Skeletal muscle cell (primary cell): ENCODE results near the gene LRRD1.
A peak's percentile ranks its signal among the peaks of the same experiment; 100 is the strongest.
"Not testable (repeated sequence)": the region's sequence is repeated elsewhere in the genome, so short reads cannot be mapped to it uniquely, and the experiment has no call there.

ENCODE experiments used
- DNase-seq: peaks from one replicate; pipeline ENCODE4 v3.0.0-alpha.2; 2010; ENCODE audit warnings: low read depth
- H3K4me3 ChIP-seq: 2 replicates; pipeline ENCODE4 v1.5.1; 2011; ENCODE audit warnings: low read depth, mild to moderate bottlenecking, control low read depth, low read length, moderate library complexity

LRRD1 gene

GRCh38 chr7:92178928-92179924 lies at the start of gene LRRD1:
Gene LRRD1, minus strand, starts transcription at chr7:92179142. Its CDS starts 13,940 bp downstream, at chr7:92165202.
- DNase-seq, result peak; percentile 31

DNA sequence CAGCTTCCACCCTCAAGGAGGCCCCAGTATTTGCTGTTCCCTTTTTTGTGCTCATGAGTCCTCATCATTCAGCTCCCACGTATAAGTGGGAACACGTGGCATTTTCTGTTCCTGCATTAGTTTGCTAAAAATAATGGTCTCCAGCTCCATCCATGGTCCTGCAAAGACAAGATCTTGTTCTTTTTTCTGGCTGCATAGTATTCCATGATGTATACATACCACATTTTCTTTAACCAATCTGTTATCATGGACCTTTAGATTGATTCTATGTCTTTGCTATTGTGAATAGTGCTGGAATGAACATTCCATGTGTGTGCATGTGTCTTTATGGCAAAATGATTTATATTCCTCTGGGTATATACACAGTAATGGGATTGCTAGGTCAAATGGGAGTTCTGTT lies 49.8 kb upstream of the LRRD1 start:
- H3K4me3 ChIP-seq, result no peak overlapping the region
- DNase-seq, result no peak

More at GRCh38 chr7:92178928-92179924, at the start of gene LRRD1:
- peak within 1 kb of the TSS; percentile 50 for H3K4me3 ChIP-seq

DNA sequence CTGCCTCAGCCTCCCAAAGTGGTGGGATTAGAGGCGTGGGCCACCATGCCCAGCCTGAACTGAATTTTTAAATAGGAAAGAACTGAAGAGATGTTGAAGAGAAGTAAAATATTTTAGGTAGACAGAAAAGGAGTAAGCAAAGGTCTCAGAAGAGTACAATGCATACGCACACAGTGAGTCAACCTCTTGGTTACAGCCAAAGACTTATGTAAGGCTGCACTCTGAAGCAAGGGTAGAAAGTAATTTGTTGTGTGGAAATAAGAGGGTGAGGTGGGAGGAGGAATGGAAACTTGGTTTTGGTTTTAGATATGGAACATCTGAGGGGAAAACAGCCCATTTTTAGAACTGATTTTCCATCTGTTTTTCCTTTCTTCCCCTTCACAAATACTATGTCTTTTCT lies 49.2 kb upstream of the LRRD1 start:
- DNase-seq, result no peak
- H3K4me3 ChIP-seq, result no peak overlapping the region

DNA sequence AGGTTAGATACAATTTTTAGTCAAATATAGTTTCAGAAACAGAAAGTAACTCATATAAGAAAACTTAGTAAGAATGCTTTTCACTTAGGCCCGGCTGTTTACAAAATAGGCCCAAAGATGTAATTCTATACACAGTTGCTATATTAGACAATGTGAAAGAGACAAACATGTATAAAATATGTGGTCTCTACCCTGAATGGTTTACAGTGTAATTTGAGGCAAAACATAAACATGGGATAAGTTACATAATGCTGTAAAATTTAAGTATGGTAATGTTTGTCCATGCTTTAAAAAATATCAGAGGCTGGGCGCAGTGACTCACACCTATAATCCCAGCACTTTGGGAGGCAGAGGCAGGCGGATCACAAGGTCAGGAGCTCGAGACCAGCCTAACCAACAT lies 48.0 kb upstream of the LRRD1 start:
- no peak for DNase-seq
- no peak overlapping the region for H3K4me3 ChIP-seq

DNA sequence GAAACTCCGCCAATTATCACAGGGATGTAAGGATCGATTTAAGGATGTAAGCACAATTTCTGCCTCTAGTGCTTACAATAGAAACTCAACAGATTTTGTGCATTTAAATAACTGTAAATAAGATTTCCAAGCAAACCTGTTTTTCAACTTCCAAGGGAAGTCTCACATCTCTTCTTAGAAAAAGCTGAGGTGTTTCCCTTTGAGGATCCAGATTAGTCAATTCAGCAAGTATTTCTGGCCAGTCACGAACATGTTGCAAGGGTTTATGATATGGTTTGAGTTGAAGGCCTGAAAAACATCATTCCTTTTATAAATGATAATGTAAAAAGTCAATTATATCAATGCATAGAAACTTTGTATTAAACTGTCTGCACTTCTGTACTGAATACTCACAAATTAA lies 42.8 kb upstream of the LRRD1 start:
- no peak for DNase-seq

GRCh38 chr7:92206672-92207071 lies 27.7 kb upstream of the LRRD1 start:
- no peak for DNase-seq
- no peak overlapping the region for H3K4me3 ChIP-seq

More for the DNA sequence above, 42.8 kb upstream of the LRRD1 start:
- no peak overlapping the region for H3K4me3 ChIP-seq

GRCh38 chr7:92205987-92206386 lies 27.0 kb upstream of the LRRD1 start:
- no peak for DNase-seq
- no peak overlapping the region for H3K4me3 ChIP-seq

DNA sequence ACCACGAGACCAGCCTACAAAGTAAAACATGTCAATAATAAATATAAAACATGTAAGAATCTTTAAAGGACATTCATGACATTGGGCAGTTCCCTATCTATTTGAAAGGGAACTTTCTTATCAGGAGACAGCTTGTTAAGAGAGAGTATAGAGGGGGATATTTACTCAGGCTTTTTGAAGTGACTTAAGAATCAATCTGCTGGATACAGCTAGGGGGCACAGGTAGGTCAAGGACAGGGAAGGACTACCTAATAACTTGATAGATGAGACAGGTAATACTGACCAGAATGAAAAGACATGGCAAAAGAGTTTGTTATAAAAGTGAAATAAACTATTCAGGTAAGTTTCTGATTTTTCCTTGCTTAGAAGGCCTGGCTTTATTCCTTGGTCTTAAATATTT lies 21.8 kb upstream of the LRRD1 start:
- H3K4me3 ChIP-seq, result no peak overlapping the region
- DNase-seq, result no peak

- no peak for DNase-seq
- no peak overlapping the region for H3K4me3 ChIP-seq
Observed at GRCh38 chr7:92192326-92192725, 13.4 kb upstream of the LRRD1 start.

GRCh38 chr7:92189246-92189645 lies 10.3 kb upstream of the LRRD1 start:
- not testable (repeated sequence) for H3K4me3 ChIP-seq

DNA sequence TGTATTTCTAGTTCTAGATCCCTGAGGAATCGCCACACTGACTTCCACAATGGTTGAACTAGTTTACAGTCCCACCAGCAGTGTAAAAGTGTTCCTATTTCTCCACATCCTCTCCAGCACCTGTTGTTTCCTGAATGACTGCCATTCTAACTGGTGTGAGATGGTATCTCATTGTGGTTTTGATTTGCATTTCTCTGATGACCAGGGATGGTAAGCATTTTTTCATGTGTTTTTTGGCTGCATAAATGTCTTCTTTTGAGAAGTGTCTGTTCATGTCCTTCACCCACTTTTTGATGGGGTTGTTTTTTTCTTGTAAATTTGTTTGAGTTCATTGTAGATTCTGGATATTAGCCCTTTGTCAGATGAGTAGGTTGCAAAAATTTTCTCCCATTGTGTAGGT lies 5.4 kb upstream of the LRRD1 start:
- DNase-seq, H3K4me3 ChIP-seq: not testable (repeated sequence)

More at GRCh38 chr7:92189246-92189645, 10.3 kb upstream of the LRRD1 start:
- DNase-seq, result not testable (repeated sequence)

- peak; percentile 76 for DNase-seq
- no peak overlapping the region for H3K4me3 ChIP-seq
Observed at GRCh38 chr7:92177362-92177761, 1.6 kb downstream of the LRRD1 start.

GRCh38 chr7:92169529-92169928 lies 9.4 kb downstream of the LRRD1 start:
- not testable (repeated sequence) for H3K4me3 ChIP-seq, DNase-seq

GRCh38 chr7:92161271-92161670 lies 17.7 kb downstream of the LRRD1 start:
- H3K4me3 ChIP-seq, result no peak overlapping the region
- DNase-seq, result no peak

GRCh38 chr7:92158660-92159575 lies 20.0 kb downstream of the LRRD1 start:
- DNase-seq, result peak; percentile 73

DNA sequence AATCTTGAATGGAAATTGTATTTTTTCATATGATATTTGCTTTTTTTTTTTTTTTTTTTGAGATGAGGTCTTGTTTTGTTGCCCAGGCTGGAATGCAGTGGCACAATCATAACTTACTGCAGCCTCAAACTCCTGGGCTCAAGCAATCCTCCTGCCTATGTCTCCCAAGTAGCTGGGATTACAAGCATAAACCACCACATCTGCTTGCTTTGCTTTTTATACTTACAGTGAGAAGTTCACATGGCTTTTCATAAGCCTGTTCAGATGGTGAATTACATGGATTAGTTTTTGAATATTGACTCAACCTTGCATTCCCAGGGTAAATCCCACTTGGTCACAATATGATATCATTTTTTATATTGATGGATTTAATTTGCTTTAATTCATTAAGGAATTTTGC lies 22.0 kb downstream of the LRRD1 start:
- no peak overlapping the region for H3K4me3 ChIP-seq
- no peak for DNase-seq

More at GRCh38 chr7:92158660-92159575, 20.0 kb downstream of the LRRD1 start:
- no peak overlapping the region for H3K4me3 ChIP-seq

DNA sequence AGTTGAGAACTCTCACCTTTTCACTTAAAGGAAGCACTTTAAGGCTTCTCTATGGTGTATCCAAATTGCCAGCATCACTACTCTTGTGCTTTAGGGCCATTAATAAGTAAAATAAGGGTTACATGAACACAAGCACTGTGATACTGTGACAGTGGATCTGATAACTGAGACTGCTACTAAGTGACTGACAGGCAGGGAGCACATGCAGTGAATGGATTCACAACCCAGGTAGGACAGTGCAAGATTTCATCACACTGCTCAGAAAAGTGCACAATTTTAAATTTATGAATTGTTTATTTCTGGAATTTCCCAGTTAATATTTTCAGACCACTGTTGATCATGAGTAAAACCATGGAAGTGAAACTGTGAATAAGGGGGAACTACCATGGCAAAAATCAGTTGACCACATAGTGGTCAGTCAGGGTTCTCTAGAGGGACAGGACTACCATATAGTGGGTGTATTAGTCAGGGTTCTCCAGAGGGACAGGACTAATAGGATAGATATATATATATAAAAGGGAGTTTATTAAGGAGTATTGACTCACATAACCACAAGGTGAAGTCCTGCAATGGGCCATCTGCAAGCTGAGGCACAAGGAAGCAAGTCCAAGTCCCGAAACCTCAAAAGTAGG lies 23.7 kb downstream of the LRRD1 start:
- no peak for DNase-seq
- H3K4me3 ChIP-seq, result no peak overlapping the region

- no peak overlapping the region for H3K4me3 ChIP-seq
- DNase-seq, result no peak
Observed at GRCh38 chr7:92150450-92151017, 28.4 kb downstream of the LRRD1 start.

DNA sequence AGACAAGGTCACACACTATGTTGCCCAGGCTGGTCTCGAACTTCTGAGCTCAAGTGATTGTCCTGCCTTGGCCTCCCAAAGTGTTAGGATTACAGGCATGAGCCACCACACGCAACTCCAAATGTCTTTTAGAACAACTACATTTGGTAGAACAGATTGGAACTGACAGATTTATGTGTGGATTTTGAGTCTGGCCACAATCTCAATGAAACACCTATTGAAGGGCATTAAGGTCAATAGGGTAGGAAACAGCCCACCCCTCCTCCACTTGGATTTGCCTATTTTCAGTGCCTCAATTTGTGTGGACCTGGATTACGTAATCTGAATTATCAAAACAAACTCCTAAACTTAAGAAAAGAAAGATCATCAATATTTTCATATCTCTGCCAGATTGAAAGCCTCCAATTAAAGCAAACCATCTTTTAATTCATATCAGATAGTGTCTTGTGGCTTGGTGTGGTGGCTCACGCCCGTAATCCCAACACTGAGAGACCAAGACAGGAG lies 29.2 kb downstream of the LRRD1 start:
- no peak overlapping the region for H3K4me3 ChIP-seq
- no peak for DNase-seq
